ENCODE measurements around the gene MEOX2. TPM values are rescaled to one million over a fixed set of nuclear protein-coding genes. Genes with fewer than 3 reads are reported as not detected.

MEOX2 gene
- total RNA-seq, 1 donor from 2014 or later = 0.39 TPM

DNA sequence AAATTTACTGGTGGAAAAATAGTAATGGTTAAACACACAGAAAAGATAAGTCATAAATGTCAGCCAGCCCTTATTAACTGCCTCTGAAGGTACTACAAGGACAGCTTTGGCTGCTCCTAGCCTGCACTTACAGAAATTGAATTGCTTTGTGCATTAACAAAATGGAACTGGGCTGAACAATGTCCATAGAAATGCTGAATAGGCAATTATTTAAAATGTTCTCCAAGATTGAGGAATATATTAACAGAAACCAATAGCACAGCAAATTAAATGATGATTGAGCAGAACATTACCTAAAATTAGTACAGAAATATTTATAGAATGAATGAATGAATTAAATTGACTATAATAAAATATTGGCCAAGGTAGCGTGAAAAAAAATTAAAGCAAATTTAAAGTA is 82.3 kb downstream of the MEOX2 start:
- Mint-ChIP-seq H3K4me3 (ENCODE audit: unreplicated experiment) (no peak overlapping the region), H3K4me1 (ENCODE audit: low read depth, unreplicated experiment) (peaks cover 6% of the 10 kb centered on the region), H3K27ac (ENCODE audit: unreplicated experiment) (no peak overlapping the region), H3K27me3 (ENCODE audit: unreplicated experiment) (no peaks in the 10 kb centered on the region), H3K36me3 (ENCODE audit: unreplicated experiment) (no peaks in the 10 kb centered on the region), H3K9me3 (ENCODE audit: unreplicated experiment) (no peaks in the 10 kb centered on the region)
- DNase-seq = no peak
- TF ChIP-seq, protein P1, sequence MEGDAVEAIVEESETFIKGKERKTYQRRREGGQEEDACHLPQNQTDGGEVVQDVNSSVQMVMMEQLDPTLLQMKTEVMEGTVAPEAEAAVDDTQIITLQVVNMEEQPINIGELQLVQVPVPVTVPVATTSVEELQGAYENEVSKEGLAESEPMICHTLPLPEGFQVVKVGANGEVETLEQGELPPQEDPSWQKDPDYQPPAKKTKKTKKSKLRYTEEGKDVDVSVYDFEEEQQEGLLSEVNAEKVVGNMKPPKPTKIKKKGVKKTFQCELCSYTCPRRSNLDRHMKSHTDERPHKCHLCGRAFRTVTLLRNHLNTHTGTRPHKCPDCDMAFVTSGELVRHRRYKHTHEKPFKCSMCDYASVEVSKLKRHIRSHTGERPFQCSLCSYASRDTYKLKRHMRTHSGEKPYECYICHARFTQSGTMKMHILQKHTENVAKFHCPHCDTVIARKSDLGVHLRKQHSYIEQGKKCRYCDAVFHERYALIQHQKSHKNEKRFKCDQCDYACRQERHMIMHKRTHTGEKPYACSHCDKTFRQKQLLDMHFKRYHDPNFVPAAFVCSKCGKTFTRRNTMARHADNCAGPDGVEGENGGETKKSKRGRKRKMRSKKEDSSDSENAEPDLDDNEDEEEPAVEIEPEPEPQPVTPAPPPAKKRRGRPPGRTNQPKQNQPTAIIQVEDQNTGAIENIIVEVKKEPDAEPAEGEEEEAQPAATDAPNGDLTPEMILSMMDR (IDR thresholded peaks at IDR 0.05; ENCODE audit: partially characterized antibody, unreplicated experiment) = no peak

DNA sequence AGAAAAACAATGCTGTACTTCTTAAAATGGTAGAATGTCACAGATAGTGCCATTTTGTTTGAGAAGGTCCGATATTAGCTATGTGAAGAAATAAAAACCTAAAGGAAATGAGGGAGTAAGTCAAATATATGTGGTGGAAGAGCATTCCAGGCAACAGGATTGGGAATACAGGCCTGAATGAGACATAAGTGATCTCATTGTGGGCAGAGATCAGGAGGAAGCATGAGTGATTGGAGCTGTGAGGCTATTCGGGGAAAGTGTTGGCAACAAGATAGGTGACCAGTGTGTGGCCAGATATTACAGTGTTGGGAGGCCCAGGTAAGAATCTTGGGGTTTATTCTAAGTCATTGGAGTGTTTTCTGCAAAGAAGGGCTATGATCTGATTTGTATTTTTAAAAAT is 83.4 kb downstream of the MEOX2 start:
- H3K36me3 Mint-ChIP-seq (ENCODE audit: unreplicated experiment) = no peaks in the 10 kb centered on the region
- H3K9me3 Mint-ChIP-seq (ENCODE audit: unreplicated experiment) = no peaks in the 10 kb centered on the region
- H3K4me1 Mint-ChIP-seq (ENCODE audit: low read depth, unreplicated experiment) = peaks cover 6% of the 10 kb centered on the region
- no peaks in the 10 kb centered on the region for H3K27me3 Mint-ChIP-seq (ENCODE audit: unreplicated experiment)
- TF ChIP-seq, protein P1 (IDR thresholded peaks at IDR 0.05; ENCODE audit: partially characterized antibody, unreplicated experiment) = no peak
- DNase-seq = no peak
- H3K27ac Mint-ChIP-seq (ENCODE audit: unreplicated experiment) = no peak overlapping the region
- no peak overlapping the region for H3K4me3 Mint-ChIP-seq (ENCODE audit: unreplicated experiment)

DNA sequence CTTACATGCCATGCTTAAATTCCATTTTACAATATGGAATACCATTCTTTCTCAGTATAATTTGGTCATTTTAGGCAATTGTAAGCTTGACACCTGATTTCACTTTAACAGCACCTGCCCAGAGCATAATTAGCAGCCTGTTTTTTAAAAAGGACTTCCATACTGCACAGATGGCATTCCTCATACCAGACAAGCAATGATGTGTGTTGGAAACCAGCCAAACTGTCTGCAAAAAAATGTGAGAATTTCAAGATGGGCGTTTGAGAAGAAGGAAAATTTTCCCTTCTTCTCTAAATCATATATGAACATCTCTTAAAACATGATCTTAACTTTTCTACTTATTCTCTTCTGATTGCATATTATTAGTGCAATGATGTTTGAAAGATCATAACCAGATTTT is 84.2 kb downstream of the MEOX2 start:
- peaks cover 6% of the 10 kb centered on the region for H3K4me1 Mint-ChIP-seq (ENCODE audit: low read depth, unreplicated experiment)
- no peaks in the 10 kb centered on the region for H3K36me3 Mint-ChIP-seq (ENCODE audit: unreplicated experiment)
- DNase-seq = no peak
- no peak overlapping the region for H3K4me3 Mint-ChIP-seq (ENCODE audit: unreplicated experiment)
- TF ChIP-seq, protein P1 (IDR thresholded peaks at IDR 0.05; ENCODE audit: partially characterized antibody, unreplicated experiment) = no peak
- H3K27ac Mint-ChIP-seq (ENCODE audit: unreplicated experiment) = no peak overlapping the region
- H3K27me3 Mint-ChIP-seq (ENCODE audit: unreplicated experiment) = no peaks in the 10 kb centered on the region
- H3K9me3 Mint-ChIP-seq (ENCODE audit: unreplicated experiment) = no peaks in the 10 kb centered on the region

DNA sequence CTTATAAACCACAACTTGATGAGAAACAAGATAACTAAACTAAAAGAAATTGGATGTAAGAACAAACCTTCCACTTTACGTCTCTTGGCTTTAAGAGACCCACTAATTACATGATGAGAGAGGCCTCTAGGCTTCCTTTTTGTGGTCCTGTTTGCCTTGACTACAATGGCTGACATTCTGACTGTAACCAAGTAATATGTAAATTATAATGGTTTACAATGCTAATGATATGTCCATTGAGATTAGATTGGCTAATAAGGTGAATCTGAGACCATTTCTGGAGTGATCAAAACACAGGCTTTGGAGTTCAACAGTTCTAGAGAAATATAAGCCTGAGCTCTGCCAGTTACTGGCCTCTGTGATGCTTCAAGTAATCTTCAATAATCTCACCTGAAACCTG is 85.3 kb downstream of the MEOX2 start:
- DNase-seq = no peak

DNA sequence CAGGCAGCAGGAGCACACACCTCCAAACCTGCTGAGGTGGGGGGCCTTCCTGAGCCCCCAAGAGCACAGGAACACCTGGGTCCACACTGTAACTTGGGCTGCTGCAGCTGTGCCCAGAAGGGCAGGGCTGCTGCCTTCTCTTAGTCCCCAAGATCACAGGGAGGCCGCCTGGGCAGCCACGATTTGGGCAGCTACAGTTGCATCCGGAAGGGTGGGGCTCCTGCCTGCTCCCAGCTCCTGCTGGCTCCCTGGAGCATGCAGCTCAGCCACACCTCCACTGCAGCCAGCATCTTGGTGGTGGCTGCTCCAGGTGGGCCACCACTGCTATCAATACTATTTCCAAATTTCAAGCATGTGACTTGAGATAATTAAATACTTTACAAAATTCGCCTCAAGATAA is 86.2 kb downstream of the MEOX2 start:
- DNase-seq = no peak
- no peaks in the 10 kb centered on the region for H3K27me3 Mint-ChIP-seq (ENCODE audit: unreplicated experiment)
- H3K4me1 Mint-ChIP-seq (ENCODE audit: low read depth, unreplicated experiment) = peaks cover 6% of the 10 kb centered on the region
- TF ChIP-seq, protein P1 (IDR thresholded peaks at IDR 0.05; ENCODE audit: partially characterized antibody, unreplicated experiment) = no peak
- peaks cover 2% of the 10 kb centered on the region for H3K9me3 Mint-ChIP-seq (ENCODE audit: unreplicated experiment)
- no peak overlapping the region for H3K4me3 Mint-ChIP-seq (ENCODE audit: unreplicated experiment)
- no peak overlapping the region for H3K27ac Mint-ChIP-seq (ENCODE audit: unreplicated experiment)
- H3K36me3 Mint-ChIP-seq (ENCODE audit: unreplicated experiment) = no peaks in the 10 kb centered on the region

More for the DNA sequence above, 85.3 kb downstream of the MEOX2 start:
- Mint-ChIP-seq H3K27me3 (ENCODE audit: unreplicated experiment) (no peaks in the 10 kb centered on the region), H3K9me3 (ENCODE audit: unreplicated experiment) (peaks cover 2% of the 10 kb centered on the region), H3K4me3 (ENCODE audit: unreplicated experiment) (no peak overlapping the region), H3K4me1 (ENCODE audit: low read depth, unreplicated experiment) (peaks cover 6% of the 10 kb centered on the region), H3K36me3 (ENCODE audit: unreplicated experiment) (no peaks in the 10 kb centered on the region), H3K27ac (ENCODE audit: unreplicated experiment) (no peak overlapping the region)
- TF ChIP-seq, protein P1 (IDR thresholded peaks at IDR 0.05; ENCODE audit: partially characterized antibody, unreplicated experiment) = no peak
